ENCODE data around the gene WWC1. TPM values are rescaled to one million over a fixed set of nuclear protein-coding genes. Genes with fewer than 3 reads are reported as not detected.

The WWC1 gene
- total and polyA plus RNA-seq, 4 donors = 12.9 to 47.1 (median 29.4) TPM

GRCh38 chr5:168390491-168390890, 99.0 kb downstream of the WWC1 start:
- H3K27ac ChIP-seq (ENCODE audit: low read depth, low read length) = no peak overlapping the region
- no peak overlapping the region for H3K4me3 ChIP-seq (ENCODE audit: low read depth, low read length)
- WGBS (ENCODE audit: insufficient coverage) = 86% methylated on average over 2 of the region's 4 CpGs
- H3K27me3 ChIP-seq (ENCODE audit: control insufficient read depth, insufficient read depth, low read length) = no peaks in the 10 kb centered on the region
- H3K36me3 ChIP-seq (ENCODE audit: control insufficient read depth, insufficient read depth, low read length) = peaks cover 3% of the 10 kb centered on the region
- H3K9me3 ChIP-seq (ENCODE audit: control insufficient read depth, insufficient read depth, low read length) = no peaks in the 10 kb centered on the region
- peak in 1 of 6 donors; percentile 72 for DNase-seq (ENCODE audit: low read depth in 4 of 6, low spot score in 6 of 6)
- no peaks in the 10 kb centered on the region for H3K4me1 ChIP-seq (ENCODE audit: control insufficient read depth, insufficient read depth, low read length)

DNA sequence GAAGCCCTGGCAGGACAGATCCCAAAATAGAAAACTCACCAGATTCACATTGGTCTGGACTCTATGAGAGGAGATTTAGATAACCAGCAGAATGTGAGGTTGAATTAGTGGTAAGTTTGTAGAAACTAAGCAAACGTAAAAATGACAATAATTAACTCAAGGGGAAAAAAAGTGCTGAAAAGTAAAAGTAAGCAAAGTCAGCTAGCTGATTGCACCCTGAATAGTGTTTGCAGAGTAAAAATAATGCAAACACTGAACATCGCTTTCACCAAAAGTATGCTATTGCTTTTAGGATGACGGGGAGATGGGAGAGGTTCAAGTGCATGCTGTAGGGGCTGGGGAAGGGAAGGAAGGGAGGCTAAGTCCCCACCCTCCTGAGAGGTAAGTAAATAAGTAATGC, 102.3 kb downstream of the WWC1 start:
- H3K36me3 ChIP-seq (ENCODE audit: control insufficient read depth, insufficient read depth, low read length) = no peaks in the 10 kb centered on the region
- no peak overlapping the region for H3K27ac ChIP-seq (ENCODE audit: low read depth, low read length)
- 83% methylated on average over 2 of the region's 3 CpGs for WGBS (ENCODE audit: insufficient coverage)
- DNase-seq (ENCODE audit: low read depth in 4 of 6, low spot score in 6 of 6) = no peak
- no peaks in the 10 kb centered on the region for H3K4me1 ChIP-seq (ENCODE audit: control insufficient read depth, insufficient read depth, low read length)
- no peaks in the 10 kb centered on the region for H3K27me3 ChIP-seq (ENCODE audit: control insufficient read depth, insufficient read depth, low read length)
- no peak overlapping the region for H3K4me3 ChIP-seq (ENCODE audit: low read depth, low read length)
- H3K9me3 ChIP-seq (ENCODE audit: control insufficient read depth, insufficient read depth, low read length) = no peaks in the 10 kb centered on the region

GRCh38 chr5:168400429-168401220, 109.2 kb downstream of the WWC1 start:
- no peaks in the 10 kb centered on the region for H3K9me3 ChIP-seq (ENCODE audit: control insufficient read depth, insufficient read depth, low read length)
- H3K27ac ChIP-seq (ENCODE audit: low read depth, low read length) = no peak overlapping the region
- WGBS (ENCODE audit: insufficient coverage) = no CpG with 5 or more reads among the region's 4 CpGs
- H3K36me3 ChIP-seq (ENCODE audit: control insufficient read depth, insufficient read depth, low read length) = peaks cover 7% of the 10 kb centered on the region
- H3K4me3 ChIP-seq (ENCODE audit: low read depth, low read length) = no peak overlapping the region
- H3K4me1 ChIP-seq (ENCODE audit: control insufficient read depth, insufficient read depth, low read length) = peaks cover 19% of the 10 kb centered on the region
- DNase-seq (ENCODE audit: low read depth in 4 of 6, low spot score in 6 of 6) = no peak
- no peaks in the 10 kb centered on the region for H3K27me3 ChIP-seq (ENCODE audit: control insufficient read depth, insufficient read depth, low read length)

- no peaks in the 10 kb centered on the region for H3K9me3 ChIP-seq (ENCODE audit: control insufficient read depth, insufficient read depth, low read length)
- no peaks in the 10 kb centered on the region for H3K27me3 ChIP-seq (ENCODE audit: control insufficient read depth, insufficient read depth, low read length)
- H3K27ac ChIP-seq (ENCODE audit: low read depth, low read length) = no peak overlapping the region
- H3K36me3 ChIP-seq (ENCODE audit: control insufficient read depth, insufficient read depth, low read length) = peaks cover 8% of the 10 kb centered on the region
- WGBS (ENCODE audit: insufficient coverage) = 94% methylated on average over 2 of the region's 5 CpGs
- H3K4me3 ChIP-seq (ENCODE audit: low read depth, low read length) = no peak overlapping the region
- DNase-seq (ENCODE audit: low read depth in 4 of 6, low spot score in 6 of 6) = no peak
- H3K4me1 ChIP-seq (ENCODE audit: control insufficient read depth, insufficient read depth, low read length) = peaks cover 19% of the 10 kb centered on the region
These were observed 109.8 kb downstream of the WWC1 start for GRCh38 chr5:168401226-168401625.

DNA sequence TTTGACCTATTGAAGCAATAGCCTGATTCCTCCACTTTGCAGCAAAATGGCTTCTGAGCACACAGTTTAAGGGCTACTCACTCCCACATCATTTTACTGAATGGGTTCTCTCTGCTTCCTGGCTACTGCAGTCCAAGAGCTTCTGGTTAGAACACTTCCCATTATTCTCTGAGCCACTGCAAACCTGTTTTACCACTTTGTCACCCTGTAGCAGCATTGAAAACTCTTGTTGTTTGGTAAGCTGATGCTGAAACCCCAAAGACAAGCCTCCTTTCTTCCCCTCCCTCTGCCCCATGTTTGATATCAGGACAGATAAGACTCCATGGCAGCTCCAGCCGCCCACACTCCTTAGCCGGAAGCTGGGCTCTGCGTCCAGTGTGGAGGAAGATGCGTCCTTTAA, 110.4 kb downstream of the WWC1 start:
- Histone ChIP-seq H3K9me3 (ENCODE audit: control insufficient read depth, insufficient read depth, low read length) (no peaks in the 10 kb centered on the region), H3K4me1 (ENCODE audit: control insufficient read depth, insufficient read depth, low read length) (peaks cover 19% of the 10 kb centered on the region), H3K27ac (ENCODE audit: low read depth, low read length) (no peak overlapping the region), H3K27me3 (ENCODE audit: control insufficient read depth, insufficient read depth, low read length) (no peaks in the 10 kb centered on the region), H3K36me3 (ENCODE audit: control insufficient read depth, insufficient read depth, low read length) (peaks cover 12% of the 10 kb centered on the region), H3K4me3 (ENCODE audit: low read depth, low read length) (no peak overlapping the region)
- 87% methylated on average over 4 of the region's 4 CpGs for WGBS (ENCODE audit: insufficient coverage)
- DNase-seq (ENCODE audit: low read depth in 4 of 6, low spot score in 6 of 6) = no peak

DNA sequence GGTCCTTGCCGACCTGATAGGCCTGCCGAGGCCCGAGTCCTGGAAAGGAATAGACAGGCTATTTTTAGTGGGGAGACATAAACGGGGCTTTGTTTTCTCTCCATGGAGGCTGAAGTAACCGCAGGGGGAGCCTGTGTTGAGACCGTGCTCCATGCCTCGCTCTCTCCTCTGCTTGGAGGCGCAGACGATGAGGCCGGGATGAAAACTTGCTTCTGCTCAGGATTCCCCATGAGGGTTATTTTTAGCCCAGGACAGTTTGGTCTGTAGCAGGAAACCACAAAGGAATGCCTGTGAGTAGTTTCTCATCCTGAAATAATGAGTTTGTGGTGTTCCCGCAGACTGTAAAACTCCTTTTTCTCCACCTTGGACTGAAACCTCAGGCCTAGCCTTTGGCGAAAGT, 112.9 kb downstream of the WWC1 start:
- no peak overlapping the region for H3K4me3 ChIP-seq (ENCODE audit: low read depth, low read length)

GRCh38 chr5:168407211-168407610, 115.8 kb downstream of the WWC1 start:
- WGBS (ENCODE audit: insufficient coverage) = no CpG with 5 or more reads among the region's 1 CpG
- no peaks in the 10 kb centered on the region for H3K9me3 ChIP-seq (ENCODE audit: control insufficient read depth, insufficient read depth, low read length)
- no peak overlapping the region for H3K4me3 ChIP-seq (ENCODE audit: low read depth, low read length)
- peaks cover 28% of the 10 kb centered on the region for H3K4me1 ChIP-seq (ENCODE audit: control insufficient read depth, insufficient read depth, low read length)
- no peaks in the 10 kb centered on the region for H3K27me3 ChIP-seq (ENCODE audit: control insufficient read depth, insufficient read depth, low read length)
- H3K36me3 ChIP-seq (ENCODE audit: control insufficient read depth, insufficient read depth, low read length) = peaks cover 22% of the 10 kb centered on the region
- DNase-seq (ENCODE audit: low read depth in 4 of 6, low spot score in 6 of 6) = no peak
- no peak overlapping the region for H3K27ac ChIP-seq (ENCODE audit: low read depth, low read length)

More for the DNA sequence above, 112.9 kb downstream of the WWC1 start:
- Histone ChIP-seq H3K27ac (ENCODE audit: low read depth, low read length) (peak overlapping the region; percentile 63), H3K36me3 (ENCODE audit: control insufficient read depth, insufficient read depth, low read length) (peaks cover 17% of the 10 kb centered on the region), H3K9me3 (ENCODE audit: control insufficient read depth, insufficient read depth, low read length) (no peaks in the 10 kb centered on the region), H3K4me1 (ENCODE audit: control insufficient read depth, insufficient read depth, low read length) (peaks cover 24% of the 10 kb centered on the region), H3K27me3 (ENCODE audit: control insufficient read depth, insufficient read depth, low read length) (no peaks in the 10 kb centered on the region)
- DNase-seq (ENCODE audit: low read depth in 4 of 6, low spot score in 6 of 6) = peak in 3 of 6 donors; percentile 22 to 73 (median 63)
- 27% methylated on average over 7 of the region's 12 CpGs for WGBS (ENCODE audit: insufficient coverage)

DNA sequence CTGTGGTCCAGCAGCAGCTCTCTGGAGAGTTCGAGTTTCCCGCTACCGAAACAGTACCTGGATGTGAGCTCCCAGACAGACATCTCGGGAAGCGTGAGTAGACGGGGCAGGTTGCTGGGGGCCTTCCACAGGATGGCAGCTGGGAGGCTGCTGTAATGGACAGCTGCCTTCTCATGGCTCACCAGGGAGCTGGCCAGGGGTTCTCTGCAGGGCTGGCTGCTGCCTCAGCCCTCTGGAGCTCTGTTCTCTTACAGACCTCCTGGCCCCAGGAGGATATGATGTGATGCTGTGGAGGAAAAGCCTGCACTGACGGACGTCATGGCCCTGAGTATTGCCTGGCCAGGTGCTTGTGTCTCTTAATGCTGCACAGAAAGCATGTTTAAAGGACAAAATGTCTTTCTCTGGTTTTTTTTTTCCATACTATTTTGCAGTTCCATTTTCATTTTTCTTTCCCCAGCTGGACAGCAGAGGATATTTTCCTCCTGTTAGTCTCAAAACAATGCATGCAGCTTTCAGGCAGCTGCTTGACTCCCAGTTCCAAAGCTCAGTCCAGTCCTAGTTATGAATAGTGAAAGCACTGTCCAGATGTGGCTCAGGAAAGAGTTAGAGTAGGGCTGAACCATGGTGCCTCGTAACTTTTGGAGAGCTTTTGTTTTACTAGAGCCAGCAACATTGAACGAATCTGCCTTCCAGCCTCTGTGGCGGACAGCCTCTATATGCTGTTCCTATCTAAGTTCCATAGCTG, 117.3 kb downstream of the WWC1 start:
- peaks cover 22% of the 10 kb centered on the region for H3K36me3 ChIP-seq (ENCODE audit: control insufficient read depth, insufficient read depth, low read length)
- 82% methylated on average over 10 of the region's 11 CpGs for WGBS (ENCODE audit: insufficient coverage)
- peak overlapping the region; percentile 16 for H3K27ac ChIP-seq (ENCODE audit: low read depth, low read length)
- no peaks in the 10 kb centered on the region for H3K9me3 ChIP-seq (ENCODE audit: control insufficient read depth, insufficient read depth, low read length)
- no peak overlapping the region for H3K4me3 ChIP-seq (ENCODE audit: low read depth, low read length)
- peak in 1 of 6 donors; percentile 21 for DNase-seq (ENCODE audit: low read depth in 4 of 6, low spot score in 6 of 6)
- no peaks in the 10 kb centered on the region for H3K27me3 ChIP-seq (ENCODE audit: control insufficient read depth, insufficient read depth, low read length)
- peaks cover 20% of the 10 kb centered on the region for H3K4me1 ChIP-seq (ENCODE audit: control insufficient read depth, insufficient read depth, low read length)

- Histone ChIP-seq H3K9me3 (ENCODE audit: control insufficient read depth, insufficient read depth, low read length) (no peaks in the 10 kb centered on the region), H3K36me3 (ENCODE audit: control insufficient read depth, insufficient read depth, low read length) (peaks cover 28% of the 10 kb centered on the region), H3K27me3 (ENCODE audit: control insufficient read depth, insufficient read depth, low read length) (no peaks in the 10 kb centered on the region), H3K27ac (ENCODE audit: low read depth, low read length) (no peak overlapping the region), H3K4me3 (ENCODE audit: low read depth, low read length) (no peak overlapping the region), H3K4me1 (ENCODE audit: control insufficient read depth, insufficient read depth, low read length) (peaks cover 10% of the 10 kb centered on the region)
- DNase-seq (ENCODE audit: low read depth in 4 of 6, low spot score in 6 of 6) = peak in 2 of 6 donors; percentile 29 to 31
- 72% methylated on average over 7 of the region's 17 CpGs for WGBS (ENCODE audit: insufficient coverage)
These were observed 118.4 kb downstream of the WWC1 start for GRCh38 chr5:168409591-168410458.

Measured in spinal cord (tissue), 10 donors.